Liver (tissue), 9 donors: Measurements from ENCODE around the gene CST8. TPM values are rescaled to one million over a fixed set of nuclear protein-coding genes. Genes with fewer than 3 reads are reported as not detected.

ENCODE experiments used
- DNase-seq: peaks from one replicate; pipeline ENCODE4 v3.0.0-alpha.2; 2017; ENCODE audit warnings: low spot score
- H3K27ac ChIP-seq, 2 donors: one replicate each; pipeline ENCODE4 v1.7.0; 2013; ENCODE audit warnings: inconsistent platforms in 2 of 2, low read length in 2 of 2, control low read depth in 1 of 2, low read depth in 1 of 2, mild to moderate bottlenecking in 1 of 2
- H3K27me3 ChIP-seq, 4 donors: one replicate each; pipeline versions ENCODE4 v1.6.1 to v1.7.0; 2013; ENCODE audit warnings: low read length in 3 of 4, inconsistent platforms in 1 of 4, mild to moderate bottlenecking in 1 of 4, moderate library complexity in 1 of 4; ENCODE audit not compliant: control insufficient read depth in 4 of 4, insufficient read depth in 4 of 4
- H3K36me3 ChIP-seq, 4 donors: one replicate each; pipeline versions ENCODE4 v1.6.1 to v1.7.0; 2013; ENCODE audit warnings: low read length in 3 of 4, mild to moderate bottlenecking in 3 of 4, low read depth in 1 of 4, moderate library complexity in 1 of 4; ENCODE audit not compliant: control insufficient read depth in 4 of 4, insufficient read depth in 3 of 4
- H3K4me1 ChIP-seq, 4 donors: one replicate each; pipeline versions ENCODE4 v1.6.1 to v1.7.0; 2013; ENCODE audit warnings: low read length in 3 of 4, mild to moderate bottlenecking in 3 of 4, moderate library complexity in 1 of 4; ENCODE audit not compliant: control insufficient read depth in 4 of 4, insufficient read depth in 4 of 4
- H3K4me3 ChIP-seq, 3 donors: one replicate each; pipeline versions ENCODE4 v1.6.1 to v1.7.0; 2013; ENCODE audit warnings: low read length in 3 of 3, control low read depth in 1 of 3, low read depth in 1 of 3, mild to moderate bottlenecking in 1 of 3
- H3K9ac ChIP-seq, 2 donors: one replicate each; pipeline ENCODE4 v1.7.0; 2013; ENCODE audit warnings: low read length in 2 of 2, mild to moderate bottlenecking in 2 of 2, moderate library complexity in 2 of 2, control low read depth in 1 of 2, low read depth in 1 of 2
- H3K9me3 ChIP-seq, 4 donors: one replicate each; pipeline versions ENCODE4 v1.6.1 to v1.7.0; 2013; ENCODE audit warnings: low read length in 3 of 4; ENCODE audit not compliant: control insufficient read depth in 4 of 4
- EGR1 ChIP-seq, 2 donors: IDR thresholded peaks; 2 replicates each; pipeline ENCODE4 v1.6.1; 2016 to 2018; ENCODE audit warnings: antibody characterized with exemption in 2 of 2, low read depth in 2 of 2
- FOXA1 ChIP-seq: IDR thresholded peaks from 2 replicates; pipeline ENCODE4 v1.6.1; 2016; ENCODE audit warnings: antibody characterized with exemption
- FOXA2 ChIP-seq: IDR thresholded peaks from 2 replicates; pipeline ENCODE4 v1.6.1; 2016; ENCODE audit warnings: antibody characterized with exemption
- GABPA ChIP-seq, 2 donors: IDR thresholded peaks in 1 of 2; conservative IDR thresholded peaks in 1 of 2; 2 replicates each; pipeline ENCODE4 v1.6.1; 2016; ENCODE audit warnings: antibody characterized with exemption in 2 of 2, mild to moderate bottlenecking in 1 of 2, moderate library complexity in 1 of 2
- HNF4A ChIP-seq, 2 donors: conservative IDR thresholded peaks; 2 replicates each; pipeline ENCODE4 v1.6.1; 2016; ENCODE audit warnings: antibody characterized with exemption in 2 of 2, mild to moderate bottlenecking in 2 of 2
- HNF4G ChIP-seq: IDR thresholded peaks from 2 replicates; pipeline ENCODE4 v1.6.1; 2016; ENCODE audit warnings: antibody characterized with exemption
- JUND ChIP-seq, 2 donors: IDR thresholded peaks; 2 replicates each; pipeline ENCODE4 v1.6.1; 2016; ENCODE audit warnings: antibody characterized with exemption in 2 of 2
- RAD21 ChIP-seq, 2 donors: IDR thresholded peaks; 2 replicates each; pipeline ENCODE4 v1.6.1; 2016; ENCODE audit warnings: antibody characterized with exemption in 2 of 2, mild to moderate bottlenecking in 2 of 2
- RXRA ChIP-seq, 2 donors: IDR thresholded peaks; 2 replicates each; pipeline ENCODE4 v1.6.1; 2017 to 2018; ENCODE audit warnings: antibody characterized with exemption in 2 of 2, mild to moderate bottlenecking in 1 of 2
- SP1 ChIP-seq: IDR thresholded peaks from 2 replicates; pipeline ENCODE4 v1.6.1; 2018; ENCODE audit warnings: antibody characterized with exemption, mild to moderate bottlenecking
- TAF1 ChIP-seq: conservative IDR thresholded peaks from 2 replicates; pipeline ENCODE4 v1.6.1; 2016; ENCODE audit warnings: antibody characterized with exemption, mild to moderate bottlenecking
- YY1 ChIP-seq: IDR thresholded peaks from 2 replicates; pipeline ENCODE4 v1.6.1; 2016; ENCODE audit warnings: antibody characterized with exemption, mild to moderate bottlenecking
- WGBS: extraction: QIAGEN DNeasy Blood & Tissue Kit; methylation state at CpG from one replicate; pipeline ENCODE4 v1.1.7; 2013; 5-methylcytosine and 5-hydroxymethylcytosine counted together
- polyA plus RNA-seq, 2 donors: library from polyadenylated mRNA; stranded (reverse) in 1 of 2; unstranded in 1 of 2; fragments of 200-250 nt in 1 of 2; fragments of >200 nt in 1 of 2; fragmentation: Nextera tagmentation in 1 of 2; extraction: Ambion mirVana in 1 of 2; gene quantifications; one replicate each; pipeline versions ENCODE4 v1.2.1 to v1.2.3, GENCODE V29; 2013 to 2015
- total RNA-seq, 2 donors: library from RNA; depleted of rRNA; stranded (reverse); fragments of >200 nt; gene quantifications; one replicate each; pipeline ENCODE4 v1.2.3, GENCODE V29; 2014
- TF ChIP-seq, protein P1 (sequence below): IDR thresholded peaks from 2 replicates; pipeline ENCODE4 v1.6.1; 2016; ENCODE audit warnings: antibody characterized with exemption
- TF ChIP-seq, protein P2 (sequence below): IDR thresholded peaks from 2 replicates; pipeline ENCODE4 v1.6.1; 2016; ENCODE audit warnings: antibody characterized with exemption, mild to moderate bottlenecking
- TF ChIP-seq, protein P3 (sequence below): fragments of 150-350 bp; IDR thresholded peaks from 2 replicates; pipeline ENCODE4 v1.5.1; 2017; ENCODE audit warnings: improper control_type of control experiment, low read depth, low read length; ENCODE audit not compliant: missing input control
- TF ChIP-seq, protein P4 (sequence below): IDR thresholded peaks from 2 replicates; pipeline ENCODE4 v1.6.1; 2016; ENCODE audit warnings: antibody characterized with exemption
- TF ChIP-seq, protein P5 (sequence below): IDR thresholded peaks from 2 replicates; pipeline ENCODE4 v1.6.1; 2016; ENCODE audit warnings: antibody characterized with exemption
- donor health status: healthy.
- donor health status: healthy.
- donor health status: healthy.
- donor health status: healthy.
- donor health status: healthy.

CST8 gene
- total and polyA plus RNA-seq, 4 donors = not detected

DNA sequence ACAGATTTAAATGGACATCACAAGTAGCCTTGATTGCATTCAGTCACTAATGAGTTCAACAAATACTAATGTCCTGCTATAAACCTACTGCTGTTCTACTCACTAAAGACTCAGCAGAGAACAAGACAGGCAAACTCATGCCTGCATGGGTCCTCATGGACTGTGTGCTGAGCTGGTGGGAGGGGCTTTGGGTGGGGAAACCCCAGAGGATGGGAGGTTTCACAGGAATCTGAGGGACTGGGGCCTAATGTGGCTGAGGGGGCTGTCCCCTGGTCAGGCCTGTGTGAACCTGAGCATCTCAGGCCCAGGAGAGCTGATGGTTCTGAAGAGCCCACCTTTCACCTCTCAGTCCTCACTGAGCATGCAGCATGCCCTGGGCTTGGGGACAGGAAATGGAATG is 1.4 kb downstream of the CST8 start:
- Histone ChIP-seq H3K9ac (no peak overlapping the region), H3K9me3 (peaks cover 0 to 4% (median 1%) of the 10 kb centered on the region in 4 donors), H3K36me3 (no peaks in the 10 kb centered on the region), H3K4me1 (no peaks in the 10 kb centered on the region), H3K4me3 (no peak overlapping the region), H3K27me3 (no peaks in the 10 kb centered on the region), H3K27ac (no peak overlapping the region)
- TF ChIP-seq RAD21 (IDR thresholded peaks at IDR 0.05) = no peak
- TF ChIP-seq FOXA2 = no peak
- TF ChIP-seq HNF4G = no peak
- TF ChIP-seq, protein P1, sequence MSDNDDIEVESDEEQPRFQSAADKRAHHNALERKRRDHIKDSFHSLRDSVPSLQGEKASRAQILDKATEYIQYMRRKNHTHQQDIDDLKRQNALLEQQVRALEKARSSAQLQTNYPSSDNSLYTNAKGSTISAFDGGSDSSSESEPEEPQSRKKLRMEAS = no peak
- DNase-seq = no peak

DNA sequence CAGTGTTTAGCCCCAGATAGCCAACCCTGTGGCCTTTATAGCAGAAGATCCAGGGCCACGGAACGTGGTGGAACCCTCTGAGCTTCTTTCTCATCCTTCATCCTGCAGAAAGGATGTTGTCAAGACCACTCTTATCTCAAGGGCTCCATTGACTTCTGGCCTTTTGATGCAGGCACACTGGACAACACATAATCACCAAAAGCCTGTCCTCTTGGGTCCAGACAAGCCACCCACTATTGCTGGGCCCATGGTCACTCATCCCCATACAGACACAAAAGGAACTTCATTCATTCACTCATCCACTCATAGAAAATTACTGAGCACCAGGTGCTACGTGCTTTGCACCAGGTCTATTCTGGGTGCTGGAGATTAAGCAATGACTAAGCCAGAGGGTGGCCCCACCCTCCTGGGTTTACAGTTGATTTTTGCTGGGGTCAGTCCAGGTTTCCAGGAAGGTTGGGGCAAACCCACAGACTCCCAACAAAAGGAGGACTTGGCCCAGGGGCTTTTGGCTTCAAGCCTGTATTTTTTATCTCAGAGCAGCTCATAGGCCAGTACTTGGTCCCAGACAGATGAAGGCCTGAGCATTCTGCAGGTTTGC is 2.4 kb downstream of the CST8 start:
- TF ChIP-seq, protein P1 = no peak
- Histone ChIP-seq H3K27ac (no peak overlapping the region), H3K27me3 (no peaks in the 10 kb centered on the region), H3K9me3 (peaks cover 0 to 4% (median 1%) of the 10 kb centered on the region in 4 donors), H3K4me3 (no peak overlapping the region), H3K4me1 (no peaks in the 10 kb centered on the region), H3K9ac (no peak overlapping the region), H3K36me3 (no peaks in the 10 kb centered on the region)
- 81% methylated on average over 3 of the region's 3 CpGs for WGBS
- DNase-seq = no peak

DNA sequence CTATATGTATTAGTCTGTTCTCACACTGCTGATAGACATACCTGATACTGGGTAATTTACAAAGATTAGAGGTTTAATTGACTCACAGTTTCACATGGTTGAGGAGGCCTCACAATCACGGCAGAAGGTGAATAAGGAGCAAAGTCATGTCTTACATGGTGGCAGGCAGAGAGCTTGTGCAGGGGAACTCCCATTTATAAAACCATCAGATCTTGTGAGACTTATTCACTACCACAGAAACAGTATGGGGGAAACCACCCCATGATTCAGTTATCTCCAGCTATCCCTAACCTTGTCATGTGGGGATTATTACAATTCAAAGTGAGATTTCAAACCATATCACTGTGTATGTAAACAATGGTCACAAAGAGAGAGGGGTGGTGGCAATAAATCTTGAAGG is 6.6 kb downstream of the CST8 start:
- H3K9ac ChIP-seq = no peak overlapping the region
- no peaks in the 10 kb centered on the region for H3K9me3 ChIP-seq
- H3K27ac ChIP-seq = no peak overlapping the region
- no peak overlapping the region for H3K4me3 ChIP-seq
- DNase-seq = no peak
- TF ChIP-seq, protein P2, sequence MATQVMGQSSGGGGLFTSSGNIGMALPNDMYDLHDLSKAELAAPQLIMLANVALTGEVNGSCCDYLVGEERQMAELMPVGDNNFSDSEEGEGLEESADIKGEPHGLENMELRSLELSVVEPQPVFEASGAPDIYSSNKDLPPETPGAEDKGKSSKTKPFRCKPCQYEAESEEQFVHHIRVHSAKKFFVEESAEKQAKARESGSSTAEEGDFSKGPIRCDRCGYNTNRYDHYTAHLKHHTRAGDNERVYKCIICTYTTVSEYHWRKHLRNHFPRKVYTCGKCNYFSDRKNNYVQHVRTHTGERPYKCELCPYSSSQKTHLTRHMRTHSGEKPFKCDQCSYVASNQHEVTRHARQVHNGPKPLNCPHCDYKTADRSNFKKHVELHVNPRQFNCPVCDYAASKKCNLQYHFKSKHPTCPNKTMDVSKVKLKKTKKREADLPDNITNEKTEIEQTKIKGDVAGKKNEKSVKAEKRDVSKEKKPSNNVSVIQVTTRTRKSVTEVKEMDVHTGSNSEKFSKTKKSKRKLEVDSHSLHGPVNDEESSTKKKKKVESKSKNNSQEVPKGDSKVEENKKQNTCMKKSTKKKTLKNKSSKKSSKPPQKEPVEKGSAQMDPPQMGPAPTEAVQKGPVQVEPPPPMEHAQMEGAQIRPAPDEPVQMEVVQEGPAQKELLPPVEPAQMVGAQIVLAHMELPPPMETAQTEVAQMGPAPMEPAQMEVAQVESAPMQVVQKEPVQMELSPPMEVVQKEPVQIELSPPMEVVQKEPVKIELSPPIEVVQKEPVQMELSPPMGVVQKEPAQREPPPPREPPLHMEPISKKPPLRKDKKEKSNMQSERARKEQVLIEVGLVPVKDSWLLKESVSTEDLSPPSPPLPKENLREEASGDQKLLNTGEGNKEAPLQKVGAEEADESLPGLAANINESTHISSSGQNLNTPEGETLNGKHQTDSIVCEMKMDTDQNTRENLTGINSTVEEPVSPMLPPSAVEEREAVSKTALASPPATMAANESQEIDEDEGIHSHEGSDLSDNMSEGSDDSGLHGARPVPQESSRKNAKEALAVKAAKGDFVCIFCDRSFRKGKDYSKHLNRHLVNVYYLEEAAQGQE = no peak
- TF ChIP-seq, protein P1 = no peak
- no peak for TF ChIP-seq GABPA (IDR thresholded peaks at IDR 0.05 in 1 of 2, conservative IDR thresholded peaks at IDR 0.05 in 1 of 2)
- no peak for TF ChIP-seq JUND (IDR thresholded peaks at IDR 0.05)
- TF ChIP-seq, protein P3, sequence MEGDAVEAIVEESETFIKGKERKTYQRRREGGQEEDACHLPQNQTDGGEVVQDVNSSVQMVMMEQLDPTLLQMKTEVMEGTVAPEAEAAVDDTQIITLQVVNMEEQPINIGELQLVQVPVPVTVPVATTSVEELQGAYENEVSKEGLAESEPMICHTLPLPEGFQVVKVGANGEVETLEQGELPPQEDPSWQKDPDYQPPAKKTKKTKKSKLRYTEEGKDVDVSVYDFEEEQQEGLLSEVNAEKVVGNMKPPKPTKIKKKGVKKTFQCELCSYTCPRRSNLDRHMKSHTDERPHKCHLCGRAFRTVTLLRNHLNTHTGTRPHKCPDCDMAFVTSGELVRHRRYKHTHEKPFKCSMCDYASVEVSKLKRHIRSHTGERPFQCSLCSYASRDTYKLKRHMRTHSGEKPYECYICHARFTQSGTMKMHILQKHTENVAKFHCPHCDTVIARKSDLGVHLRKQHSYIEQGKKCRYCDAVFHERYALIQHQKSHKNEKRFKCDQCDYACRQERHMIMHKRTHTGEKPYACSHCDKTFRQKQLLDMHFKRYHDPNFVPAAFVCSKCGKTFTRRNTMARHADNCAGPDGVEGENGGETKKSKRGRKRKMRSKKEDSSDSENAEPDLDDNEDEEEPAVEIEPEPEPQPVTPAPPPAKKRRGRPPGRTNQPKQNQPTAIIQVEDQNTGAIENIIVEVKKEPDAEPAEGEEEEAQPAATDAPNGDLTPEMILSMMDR = no peak
- TF ChIP-seq, protein P4, sequence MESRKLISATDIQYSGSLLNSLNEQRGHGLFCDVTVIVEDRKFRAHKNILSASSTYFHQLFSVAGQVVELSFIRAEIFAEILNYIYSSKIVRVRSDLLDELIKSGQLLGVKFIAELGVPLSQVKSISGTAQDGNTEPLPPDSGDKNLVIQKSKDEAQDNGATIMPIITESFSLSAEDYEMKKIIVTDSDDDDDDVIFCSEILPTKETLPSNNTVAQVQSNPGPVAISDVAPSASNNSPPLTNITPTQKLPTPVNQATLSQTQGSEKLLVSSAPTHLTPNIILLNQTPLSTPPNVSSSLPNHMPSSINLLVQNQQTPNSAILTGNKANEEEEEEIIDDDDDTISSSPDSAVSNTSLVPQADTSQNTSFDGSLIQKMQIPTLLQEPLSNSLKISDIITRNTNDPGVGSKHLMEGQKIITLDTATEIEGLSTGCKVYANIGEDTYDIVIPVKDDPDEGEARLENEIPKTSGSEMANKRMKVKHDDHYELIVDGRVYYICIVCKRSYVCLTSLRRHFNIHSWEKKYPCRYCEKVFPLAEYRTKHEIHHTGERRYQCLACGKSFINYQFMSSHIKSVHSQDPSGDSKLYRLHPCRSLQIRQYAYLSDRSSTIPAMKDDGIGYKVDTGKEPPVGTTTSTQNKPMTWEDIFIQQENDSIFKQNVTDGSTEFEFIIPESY = no peak
- no peak for TF ChIP-seq HNF4A (conservative IDR thresholded peaks at IDR 0.05)
- TF ChIP-seq FOXA1 = no peak
- no peak for TF ChIP-seq SP1
- TF ChIP-seq YY1 = no peak
- TF ChIP-seq RXRA (IDR thresholded peaks at IDR 0.05) = no peak
- no peak for TF ChIP-seq TAF1
- no peak for TF ChIP-seq RAD21 (IDR thresholded peaks at IDR 0.05)
- no peak for TF ChIP-seq EGR1 (IDR thresholded peaks at IDR 0.05; ENCODE audit: low read depth in 2 of 2)
- TF ChIP-seq HNF4G = no peak
- TF ChIP-seq, protein P5, sequence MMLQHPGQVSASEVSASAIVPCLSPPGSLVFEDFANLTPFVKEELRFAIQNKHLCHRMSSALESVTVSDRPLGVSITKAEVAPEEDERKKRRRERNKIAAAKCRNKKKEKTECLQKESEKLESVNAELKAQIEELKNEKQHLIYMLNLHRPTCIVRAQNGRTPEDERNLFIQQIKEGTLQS = no peak
- 78% methylated on average over 1 of the region's 1 CpG for WGBS
- no peaks in the 10 kb centered on the region for H3K36me3 ChIP-seq
- H3K27me3 ChIP-seq = peaks cover 0 to 3% (median 0%) of the 10 kb centered on the region in 4 donors
- no peaks in the 10 kb centered on the region for H3K4me1 ChIP-seq
